ENCODE data around the gene SH3GL1. TPM values are rescaled to one million over a fixed set of nuclear protein-coding genes. Genes with fewer than 3 reads are reported as not detected.

SH3GL1 gene
- total RNA-seq, 1 donor from 2014 or later, result 61.4 TPM

DNA sequence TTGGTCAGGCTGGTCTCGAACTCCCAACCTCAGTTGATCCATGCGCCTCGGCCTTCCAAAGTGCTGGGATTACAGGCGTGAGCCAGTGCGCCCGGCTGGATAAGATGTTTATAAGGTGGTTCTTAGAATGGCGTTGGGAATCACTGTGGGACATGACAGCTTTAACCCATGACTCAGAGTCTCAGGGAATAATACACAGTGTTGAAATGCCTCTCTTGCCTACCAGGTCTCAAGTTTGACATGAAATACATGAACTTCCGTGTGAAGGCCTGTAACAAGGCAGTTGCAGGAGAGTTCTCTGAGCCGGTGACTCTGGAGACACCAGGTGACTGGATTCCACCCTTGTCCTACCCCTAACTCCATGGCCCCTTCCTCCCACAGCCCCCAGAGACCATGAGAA is 83.4 kb downstream of the SH3GL1 start:
- Histone ChIP-seq H3K27ac (no peak overlapping the region), H3K36me3 (no peaks in the 10 kb centered on the region), H3K4me1 (no peaks in the 10 kb centered on the region), H3K27me3 (no peaks in the 10 kb centered on the region), H3K4me3 (no peak overlapping the region), H3K9me3 (no peaks in the 10 kb centered on the region)
- intact Hi-C loops (cut with DNase I), result no loop called here
- TF ChIP-seq, protein P1, sequence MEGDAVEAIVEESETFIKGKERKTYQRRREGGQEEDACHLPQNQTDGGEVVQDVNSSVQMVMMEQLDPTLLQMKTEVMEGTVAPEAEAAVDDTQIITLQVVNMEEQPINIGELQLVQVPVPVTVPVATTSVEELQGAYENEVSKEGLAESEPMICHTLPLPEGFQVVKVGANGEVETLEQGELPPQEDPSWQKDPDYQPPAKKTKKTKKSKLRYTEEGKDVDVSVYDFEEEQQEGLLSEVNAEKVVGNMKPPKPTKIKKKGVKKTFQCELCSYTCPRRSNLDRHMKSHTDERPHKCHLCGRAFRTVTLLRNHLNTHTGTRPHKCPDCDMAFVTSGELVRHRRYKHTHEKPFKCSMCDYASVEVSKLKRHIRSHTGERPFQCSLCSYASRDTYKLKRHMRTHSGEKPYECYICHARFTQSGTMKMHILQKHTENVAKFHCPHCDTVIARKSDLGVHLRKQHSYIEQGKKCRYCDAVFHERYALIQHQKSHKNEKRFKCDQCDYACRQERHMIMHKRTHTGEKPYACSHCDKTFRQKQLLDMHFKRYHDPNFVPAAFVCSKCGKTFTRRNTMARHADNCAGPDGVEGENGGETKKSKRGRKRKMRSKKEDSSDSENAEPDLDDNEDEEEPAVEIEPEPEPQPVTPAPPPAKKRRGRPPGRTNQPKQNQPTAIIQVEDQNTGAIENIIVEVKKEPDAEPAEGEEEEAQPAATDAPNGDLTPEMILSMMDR (IDR thresholded peaks at IDR 0.05), result no peak
- DNase-seq (ENCODE audit: low spot score in 2 of 2), result no peak

DNA sequence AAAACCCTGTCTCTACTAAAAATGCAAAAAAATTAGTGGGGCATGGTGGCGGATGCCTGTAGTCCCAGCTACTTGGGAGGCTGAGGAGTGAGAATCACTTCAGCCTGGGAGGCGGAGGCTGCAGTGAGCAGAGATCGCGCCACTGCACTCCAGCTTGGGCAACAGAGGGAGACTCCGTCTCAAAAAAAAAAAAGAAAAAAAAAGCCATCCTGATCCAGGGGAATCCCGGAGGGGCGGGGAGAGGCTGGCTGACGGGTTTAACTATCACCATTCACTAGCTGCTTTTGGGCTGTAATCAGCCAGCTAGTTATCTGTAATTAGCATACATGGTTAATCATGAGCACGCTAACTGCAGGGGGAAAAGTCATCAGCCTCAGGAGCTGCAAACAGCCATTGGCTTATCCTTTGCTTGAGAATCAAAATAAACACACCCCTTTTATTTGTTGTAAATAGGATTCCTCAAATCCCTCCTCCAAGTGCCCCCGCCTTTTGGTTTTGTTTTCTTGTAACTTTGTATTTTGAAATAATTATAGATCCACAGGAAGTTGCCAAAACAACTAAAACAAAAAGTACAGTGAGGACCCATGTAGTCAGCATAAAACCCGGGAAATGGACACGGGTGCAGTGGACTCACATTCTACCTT is 86.4 kb downstream of the SH3GL1 start:
- DNase-seq (ENCODE audit: low spot score in 2 of 2), result no peak
- Histone ChIP-seq H3K4me3 (no peak overlapping the region), H3K9me3 (no peaks in the 10 kb centered on the region), H3K36me3 (no peaks in the 10 kb centered on the region), H3K4me1 (no peaks in the 10 kb centered on the region), H3K27me3 (no peaks in the 10 kb centered on the region), H3K27ac (no peak overlapping the region)
- TF ChIP-seq, protein P1 (IDR thresholded peaks at IDR 0.05), result no peak
- intact Hi-C loops (cut with DNase I), result no loop called here

Other genes starting within 250 kb of the SH3GL1 start
- 2.8 TPM for gene CREB3L3, start 246.9 kb downstream of the SH3GL1 start, total RNA-seq
- gene SIRT6, start 218.0 kb downstream of the SH3GL1 start, total RNA-seq, result 5.9 TPM
- gene ANKRD24, start 217.9 kb downstream of the SH3GL1 start, total RNA-seq, result not detected
- not detected for gene EBI3, start 171.0 kb downstream of the SH3GL1 start, total RNA-seq
- gene YJU2, start 153.5 kb downstream of the SH3GL1 start, total RNA-seq, result 64.6 TPM
- gene SHD, start 121.3 kb downstream of the SH3GL1 start, total RNA-seq, result not detected
- not detected for gene TMIGD2, start 98.2 kb downstream of the SH3GL1 start, total RNA-seq
- gene FSD1, start 95.9 kb downstream of the SH3GL1 start, total RNA-seq, result not detected
- gene STAP2, start 61.7 kb downstream of the SH3GL1 start, total RNA-seq, result 6.6 TPM
- gene MPND, start 57.0 kb downstream of the SH3GL1 start, total RNA-seq, result 21.9 TPM
- 0.85 TPM for gene CHAF1A, start 2.1 kb upstream of the SH3GL1 start, total RNA-seq
- gene UBXN6, start 57.2 kb upstream of the SH3GL1 start, total RNA-seq, result 560 TPM
- 15.4 TPM for gene HDGFL2, start 71.8 kb upstream of the SH3GL1 start, total RNA-seq
- 15.1 TPM for gene PLIN4, start 117.9 kb upstream of the SH3GL1 start, total RNA-seq
- 17.1 TPM for gene PLIN5, start 134.7 kb upstream of the SH3GL1 start, total RNA-seq
- 3.3 TPM for gene LRG1, start 139.5 kb upstream of the SH3GL1 start, total RNA-seq
- 80.6 TPM for gene SEMA6B, start 159.1 kb upstream of the SH3GL1 start, total RNA-seq
- gene TNFAIP8L1, start 239.0 kb upstream of the SH3GL1 start, total RNA-seq, result 0.64 TPM